GM12892 (cell line): ENCODE results near the gene BLVRB.
A peak's percentile ranks its signal among the peaks of the same experiment; 100 is the strongest.
"Not testable (repeated sequence)": the region's sequence is repeated elsewhere in the genome, so short reads cannot be mapped to it uniquely, and the experiment has no call there.

Experiments
- DNase-seq: peaks from one replicate; pipeline ENCODE4 v3.0.0; 2011; ENCODE audit not compliant: insufficient read length
- FAIRE-seq: peaks from 2 replicates; lab custom pipeline; 2011; peaks lifted over from hg19 to GRCh38; lab: Jason Lieb, UNC
- POLR2A ChIP-seq: IDR thresholded peaks from 2 replicates; pipeline ENCODE4 v1.6.1; 2011; ENCODE audit warnings: low read depth, low read length, control low read depth
- POLR2AphosphoS5 ChIP-seq: IDR thresholded peaks from 2 replicates; pipeline ENCODE4 v1.6.1; 2011; ENCODE audit warnings: low read depth, low read length, control low read depth
- TAF1 ChIP-seq: IDR thresholded peaks from 2 replicates; pipeline ENCODE4 v1.6.1; 2011; ENCODE audit warnings: low read depth, mild to moderate bottlenecking, control low read depth, low read length, borderline replicate concordance

Gene BLVRB

GRCh38 chr19:40474737-40475136, 9.2 kb upstream of the BLVRB start:
- FAIRE-seq = no peak
- no peak for TF ChIP-seq POLR2A
- TF ChIP-seq TAF1 = no peak
- no peak for TF ChIP-seq POLR2AphosphoS5
- no peak for DNase-seq

GRCh38 chr19:40472516-40472915, 7.0 kb upstream of the BLVRB start:
- TF ChIP-seq TAF1 = no peak
- no peak for TF ChIP-seq POLR2AphosphoS5
- TF ChIP-seq POLR2A = no peak
- DNase-seq = no peak
- FAIRE-seq = no peak

- DNase-seq (no peak), FAIRE-seq (no peak)
- TF ChIP-seq POLR2AphosphoS5 (no peak), POLR2A (no peak), TAF1 (no peak)
Observed at GRCh38 chr19:40471111-40471510, 5.6 kb upstream of the BLVRB start.

GRCh38 chr19:40469011-40469410, 3.5 kb upstream of the BLVRB start:
- no peak for DNase-seq
- TF ChIP-seq TAF1 (no peak), POLR2AphosphoS5 (no peak), POLR2A (no peak)
- FAIRE-seq = no peak

- FAIRE-seq (no peak), DNase-seq (no peak)
- TF ChIP-seq POLR2A = no peak
- TF ChIP-seq TAF1 = no peak
- TF ChIP-seq POLR2AphosphoS5 = no peak
Observed at GRCh38 chr19:40466985-40467734, 1.6 kb upstream of the BLVRB start, which contains the start of gene SPTBN4. TSS of gene SPTBN4 (plus strand) at chr19:40467001. CDS start at chr19:40472622, 5,621 bp downstream.

- FAIRE-seq = peak; percentile 27
Observed at GRCh38 chr19:40466219-40466984, 857 bp upstream of the BLVRB start.

GRCh38 chr19:40465025-40465556, 454 bp downstream of the BLVRB start:
- TF ChIP-seq TAF1 (no peak), POLR2A (no peak), POLR2AphosphoS5 (no peak)
- no peak for DNase-seq
- no peak for FAIRE-seq

More at GRCh38 chr19:40466219-40466984, 857 bp upstream of the BLVRB start:
- TF ChIP-seq POLR2A = no peak
- TF ChIP-seq POLR2AphosphoS5 = no peak
- no peak for TF ChIP-seq TAF1
- no peak for DNase-seq

GRCh38 chr19:40464059-40465024, 1.2 kb downstream of the BLVRB start:
- DNase-seq (no peak), FAIRE-seq (peak; percentile 48)
- TF ChIP-seq POLR2AphosphoS5 (no peak), TAF1 (no peak), POLR2A (no peak)

GRCh38 chr19:40463587-40464037, 1.9 kb downstream of the BLVRB start:
- not testable (repeated sequence) for FAIRE-seq, DNase-seq

GRCh38 chr19:40461669-40462221, 3.8 kb downstream of the BLVRB start:
- FAIRE-seq = no peak

GRCh38 chr19:40460185-40460584, 5.4 kb downstream of the BLVRB start:
- no peak for TF ChIP-seq POLR2A
- TF ChIP-seq POLR2AphosphoS5 = no peak
- no peak for DNase-seq
- FAIRE-seq = no peak

More at GRCh38 chr19:40461669-40462221, 3.8 kb downstream of the BLVRB start:
- DNase-seq = no peak
- TF ChIP-seq TAF1 (no peak), POLR2AphosphoS5 (no peak), POLR2A (no peak)

GRCh38 chr19:40458597-40458974, 7.0 kb downstream of the BLVRB start:
- DNase-seq (no peak), FAIRE-seq (no peak)
- TF ChIP-seq POLR2AphosphoS5 (no peak), TAF1 (no peak), POLR2A (no peak)
